T follicular helper cell (primary cell): ENCODE results near the gene GFOD1.
"Not testable (repeated sequence)": the region's sequence is repeated elsewhere in the genome, so short reads cannot be mapped to it uniquely, and the experiment has no call there.

Experiments
- DNase-seq: peaks from one replicate; pipeline ENCODE4 v3.0.0-alpha.2; 2020; ENCODE audit warnings: low read depth

Gene GFOD1

GRCh38 chr6:13511913-13512717 is 24.7 kb upstream of the GFOD1 start:
- no peak for DNase-seq

- DNase-seq, result not testable (repeated sequence)
Observed at GRCh38 chr6:13511141-13511571, 23.8 kb upstream of the GFOD1 start.

- not testable (repeated sequence) for DNase-seq
Observed at GRCh38 chr6:13510433-13510832, 23.0 kb upstream of the GFOD1 start.

GRCh38 chr6:13508711-13509705 is 21.6 kb upstream of the GFOD1 start:
- DNase-seq, result no peak

GRCh38 chr6:13507306-13507860 is 20.0 kb upstream of the GFOD1 start:
- no peak for DNase-seq

GRCh38 chr6:13505345-13505734 is 17.9 kb upstream of the GFOD1 start:
- DNase-seq, result no peak

DNA sequence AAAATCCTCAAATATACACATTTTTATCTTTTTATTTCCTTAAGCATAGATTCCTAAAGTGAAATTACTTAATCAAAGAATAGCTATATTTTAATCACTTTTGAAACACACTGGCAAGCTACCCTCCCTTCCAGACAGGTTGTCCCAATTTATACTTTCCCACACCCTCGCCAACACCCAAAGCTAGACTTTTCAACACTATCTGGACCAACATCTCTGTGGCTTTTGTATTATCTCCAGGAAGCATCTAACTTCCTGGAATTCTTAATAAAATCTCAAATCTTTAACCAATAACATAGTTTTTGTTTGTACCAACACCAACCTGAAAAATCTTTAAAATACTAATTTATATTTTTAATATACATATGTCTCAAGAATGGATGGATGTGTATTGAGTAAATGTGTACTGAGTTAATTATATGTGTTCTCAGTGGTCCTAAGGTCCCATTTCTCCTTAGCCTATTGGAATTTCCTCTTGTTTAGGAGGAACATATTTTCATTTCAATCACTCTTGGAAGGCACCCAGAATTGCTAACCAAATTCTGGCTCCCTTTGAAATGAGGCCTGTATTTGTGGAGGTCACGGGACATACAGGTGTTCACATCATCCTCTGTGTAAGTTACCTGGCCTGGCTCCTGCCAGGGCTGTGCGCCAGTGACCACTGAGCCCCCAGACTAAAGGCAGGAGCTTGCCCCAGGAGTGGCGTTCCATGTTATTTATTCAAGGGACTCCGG is 17.4 kb upstream of the GFOD1 start:
- no peak for DNase-seq

DNA sequence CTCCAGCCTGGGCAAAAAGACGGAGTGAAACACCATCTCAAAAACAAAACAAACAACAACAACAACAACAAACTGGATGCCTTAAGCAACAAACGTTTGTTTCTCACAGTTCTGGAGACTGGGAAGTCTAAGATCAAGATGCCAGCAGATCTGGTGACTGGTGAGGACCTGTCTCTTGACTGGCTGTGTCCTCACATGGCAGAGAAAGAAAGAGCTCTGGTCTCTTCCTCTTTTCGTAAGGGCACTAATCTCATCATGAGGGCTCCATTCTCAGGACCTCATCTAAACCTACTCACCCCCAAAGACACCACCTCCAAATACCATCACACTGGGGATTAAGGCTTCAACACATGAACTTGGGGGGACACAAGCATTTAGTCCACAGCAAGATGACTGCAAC is 13.5 kb upstream of the GFOD1 start:
- DNase-seq, result no peak

DNA sequence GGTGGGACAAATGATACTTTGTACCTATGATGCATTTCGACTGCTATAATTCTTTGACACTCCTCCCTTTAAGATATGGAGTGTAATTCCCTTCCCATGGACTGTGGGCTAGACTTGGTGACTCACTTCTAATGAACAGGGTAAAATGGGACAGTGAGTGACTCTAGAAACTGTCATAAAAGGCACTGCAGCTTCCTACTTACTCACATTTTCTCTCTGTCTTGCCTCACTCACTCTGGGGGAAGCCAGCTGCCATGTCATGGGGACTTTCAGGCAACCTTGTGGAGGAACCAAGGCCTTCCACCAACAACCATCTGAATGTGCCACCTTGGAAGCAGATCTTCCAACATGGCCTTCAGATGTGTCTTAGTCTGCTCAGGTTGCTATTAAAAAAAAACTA is 12.9 kb upstream of the GFOD1 start:
- DNase-seq, result no peak

DNA sequence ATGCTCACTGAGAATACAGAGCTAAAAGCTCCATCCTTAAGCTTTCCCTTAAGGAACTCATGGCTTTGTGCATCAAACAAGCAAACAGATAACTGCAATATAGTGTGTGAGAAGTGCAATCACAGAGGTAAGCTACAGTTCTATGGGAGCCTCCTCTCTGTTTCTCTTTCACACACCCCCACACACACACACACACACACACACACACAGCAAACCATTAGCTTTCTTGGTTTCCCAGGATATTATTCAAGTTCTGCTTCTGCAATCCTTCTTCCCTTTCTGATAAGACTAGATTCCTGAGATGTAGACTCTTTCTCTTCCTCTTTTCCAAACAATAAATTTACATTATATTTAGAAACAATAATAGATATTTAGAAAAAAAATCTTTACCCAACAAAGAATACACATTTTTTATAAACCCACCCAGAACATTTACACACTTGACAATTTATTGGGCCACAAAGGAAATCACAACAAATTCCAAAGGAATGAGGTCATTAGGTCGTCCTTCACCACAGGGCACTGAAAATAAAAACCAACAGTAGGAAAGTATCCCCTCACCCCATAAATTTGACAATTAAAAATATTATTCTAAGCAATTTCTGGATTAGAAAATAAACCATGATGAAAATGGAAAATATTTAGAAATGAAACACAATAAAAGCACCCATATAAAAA is 9.3 kb upstream of the GFOD1 start:
- no peak for DNase-seq

GRCh38 chr6:13495818-13496217 is 8.4 kb upstream of the GFOD1 start:
- DNase-seq, result no peak

DNA sequence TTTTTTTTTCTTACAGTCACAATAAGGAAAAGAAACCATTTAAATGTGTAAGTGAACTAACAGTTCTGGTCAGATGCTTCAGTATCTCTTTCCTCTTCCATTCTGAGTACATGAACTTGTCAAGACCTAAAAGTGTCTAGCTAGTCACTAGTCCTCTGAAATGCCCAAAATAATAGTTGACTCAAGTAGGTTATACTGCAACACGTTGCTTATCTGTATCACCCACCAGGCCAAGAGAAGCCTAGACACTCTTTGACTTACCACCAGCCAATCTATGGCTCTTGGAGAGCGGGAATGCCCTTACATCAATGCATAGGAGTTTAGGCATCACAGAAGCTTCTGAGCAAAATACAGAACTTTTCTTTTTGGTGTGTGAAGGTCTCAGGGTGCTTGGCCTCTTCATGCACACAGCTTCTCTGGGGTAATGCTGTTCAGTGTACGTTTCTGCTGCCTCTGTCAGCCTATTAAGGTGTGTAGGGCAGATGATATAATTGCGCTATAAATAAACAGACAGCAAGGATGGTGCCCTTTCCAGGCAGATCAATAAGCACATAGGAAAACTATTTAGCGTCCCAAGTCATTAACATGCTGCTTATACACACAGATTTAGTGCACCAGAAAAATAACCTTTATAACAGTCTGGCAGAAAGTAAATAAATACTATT is 7.8 kb upstream of the GFOD1 start:
- no peak for DNase-seq

- no peak for DNase-seq
Observed at GRCh38 chr6:13494137-13494536, 6.7 kb upstream of the GFOD1 start.

GRCh38 chr6:13493147-13493546 is 5.7 kb upstream of the GFOD1 start:
- no peak for DNase-seq

DNA sequence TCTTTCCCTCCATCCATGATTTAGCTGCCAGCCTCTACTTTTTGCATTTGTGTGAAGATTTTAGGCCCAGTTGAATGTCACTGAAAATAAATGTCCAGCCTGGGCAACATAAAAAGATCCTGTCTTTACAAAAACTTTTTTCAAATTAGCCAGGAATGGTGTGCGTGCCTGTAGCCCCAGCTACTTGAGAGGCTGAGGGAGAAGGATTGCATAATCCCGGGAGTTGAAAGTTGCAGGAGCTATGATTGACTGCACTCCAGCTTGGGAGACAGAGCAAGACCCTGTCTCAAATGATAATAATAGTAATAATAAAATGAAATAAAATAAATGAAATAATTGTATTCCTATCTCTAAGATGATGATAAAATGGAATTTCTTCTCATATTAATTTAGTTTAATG is 5.0 kb upstream of the GFOD1 start:
- DNase-seq, result no peak

DNA sequence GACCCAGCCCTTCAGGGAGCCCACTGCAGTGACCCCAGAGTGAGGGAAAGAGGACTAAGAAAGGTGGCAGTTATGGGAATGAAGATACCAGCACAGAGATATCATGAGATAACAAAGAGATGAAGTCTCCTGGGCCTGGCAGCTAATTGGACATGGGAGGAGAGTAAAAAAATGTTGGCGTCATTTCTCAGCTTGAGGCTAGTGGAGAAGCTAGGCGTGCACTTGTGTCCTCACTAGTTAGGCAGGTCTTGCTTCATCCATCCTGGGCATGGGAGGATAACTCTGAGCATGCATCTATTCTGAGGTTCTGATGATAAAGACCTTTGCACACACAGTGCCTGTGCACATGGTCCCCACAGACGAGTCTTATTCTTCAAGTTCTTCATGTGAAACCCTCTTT is 4.1 kb upstream of the GFOD1 start:
- no peak for DNase-seq

DNA sequence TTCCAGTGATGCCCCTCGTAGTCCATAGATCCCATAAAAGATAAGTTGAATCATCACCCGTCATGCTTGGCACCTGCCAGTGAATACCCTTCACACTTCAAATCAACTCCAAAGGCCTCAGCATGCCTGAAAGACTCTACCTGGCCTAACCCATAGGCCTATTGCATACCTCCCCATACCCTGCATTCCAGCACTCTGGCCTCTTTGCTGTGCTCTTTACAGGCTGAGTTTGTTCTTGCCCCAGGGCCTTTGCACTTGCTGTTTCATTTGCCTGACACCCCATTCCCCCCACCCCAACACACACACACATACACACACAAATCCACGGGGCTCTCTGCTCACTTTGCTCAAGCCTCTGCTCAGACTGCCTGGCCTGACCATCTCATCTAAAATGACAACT is 3.0 kb upstream of the GFOD1 start:
- no peak for DNase-seq

GRCh38 chr6:13488896-13489237 is 1.5 kb upstream of the GFOD1 start:
- DNase-seq, result no peak

DNA sequence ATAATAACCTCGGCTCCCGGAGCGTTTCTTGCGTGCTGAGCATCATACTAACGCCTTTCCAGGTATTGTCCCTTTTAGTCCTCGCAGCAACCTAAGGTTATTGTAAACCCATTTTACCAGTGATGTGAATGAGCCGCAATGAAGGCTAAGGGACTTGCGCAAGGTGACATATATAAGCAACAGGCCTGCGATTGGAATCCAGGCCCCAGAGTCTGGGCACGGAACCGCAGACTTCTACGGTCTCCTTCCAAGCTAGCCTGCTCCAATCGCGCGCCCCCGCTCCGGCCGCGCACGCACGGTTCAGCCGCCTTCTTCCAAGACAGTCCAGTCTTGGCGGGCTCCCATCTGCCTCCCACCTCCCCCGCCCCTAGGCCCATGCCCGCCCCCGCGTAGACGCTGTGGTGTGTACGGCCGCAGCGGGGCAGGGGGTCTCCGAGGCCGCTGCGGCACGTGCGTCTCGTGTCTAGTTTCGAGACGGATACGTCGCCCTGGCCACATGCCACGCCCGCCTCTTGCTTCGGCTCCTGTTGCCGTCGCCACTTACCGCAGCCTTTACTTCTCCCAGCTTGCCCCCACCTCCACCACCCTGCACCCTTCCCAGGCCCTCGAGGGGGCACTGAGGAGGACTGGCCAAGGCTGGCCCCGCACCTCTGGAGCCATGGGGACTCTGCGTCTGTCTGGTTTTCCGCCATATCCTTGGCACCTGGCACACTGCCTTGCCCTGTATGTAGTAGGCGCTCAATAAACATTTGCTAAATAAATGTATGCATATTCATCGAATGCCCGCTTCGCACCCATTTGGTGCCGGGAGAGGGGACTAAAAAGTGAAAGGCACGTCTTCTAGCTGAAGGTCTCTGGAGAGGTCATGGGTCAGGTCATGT is 855 bp upstream of the GFOD1 start:
- no peak for DNase-seq

- DNase-seq, result peak; percentile 31
Observed at GRCh38 chr6:13486679-13487121, 700 bp downstream of the GFOD1 start.
